ENCODE data around the gene RSBN1.

- TF ChIP-seq EP300 (IDR thresholded peaks at IDR 0.05) (no peak), CTCF (IDR thresholded peaks at IDR 0.05) (no peak)
Observed at GRCh38 chr1:113742515-113742914, 69.8 kb downstream of the RSBN1 start.

Data from gastroesophageal sphincter (tissue), 3 donors.